K562 (cell line): ENCODE results near the gene CABP2. TPM values are rescaled to one million over a fixed set of nuclear protein-coding genes. Genes with fewer than 3 reads are reported as not detected.

Experiments used
- BCL6 ChIP-seq: fragments of 250-450 bp; sonication (Bioruptor Pico); IDR thresholded peaks from 2 replicates; pipeline ENCODE4 v1.4.0; 2020
- CEBPZ ChIP-seq: fragments of 150-350 bp; IDR thresholded peaks from 2 replicates; pipeline ENCODE4 v1.6.1; 2014; ENCODE audit warnings: low read depth, mild to moderate bottlenecking, low read length, borderline replicate concordance
- CGGBP1 ChIP-seq: fragments of 250-450 bp; sonication (Bioruptor Pico); IDR thresholded peaks from 2 replicates; pipeline ENCODE4 v1.9.0; 2021; ENCODE audit warnings: mild to moderate bottlenecking
- CHCHD3 ChIP-seq: fragments of 250-450 bp; sonication (Bioruptor Pico); IDR thresholded peaks from 2 replicates; pipeline ENCODE4 v2.1.2; 2022; ENCODE audit warnings: mild to moderate bottlenecking
- ELF2 ChIP-seq: fragments of 250-450 bp; sonication (Bioruptor Pico); IDR thresholded peaks from 2 replicates; pipeline ENCODE4 v1.5.0; 2021; ENCODE audit warnings: mild to moderate bottlenecking
- ETS1 ChIP-seq: conservative IDR thresholded peaks from 2 replicates; pipeline ENCODE4 v1.6.1; 2011; ENCODE audit warnings: low read depth, mild to moderate bottlenecking, low read length; ENCODE audit not compliant: control insufficient read depth
- GTF3C2 ChIP-seq: IDR thresholded peaks from 3 replicates; pipeline ENCODE4 v1.6.1; 2011; ENCODE audit warnings: borderline replicate concordance, mild to moderate bottlenecking, moderate library complexity; ENCODE audit not compliant: insufficient read length; ENCODE audit errors: extremely low read depth
- HLTF ChIP-seq: fragments of 450-650 bp; IDR thresholded peaks from 2 replicates; pipeline ENCODE4 v1.6.1; 2016
- NR2C1 ChIP-seq, 2 experiments: fragments of 450-650 bp; IDR thresholded peaks; 2 replicates each; pipeline ENCODE4 v1.6.1; 2017; ENCODE audit warnings: mild to moderate bottlenecking in 2 of 2, antibody characterized with exemption in 1 of 2, inconsistent platforms in 1 of 2, missing compliant biosample characterization in 1 of 2, missing genetic modification characterization in 1 of 2
- PML ChIP-seq: IDR thresholded peaks from 2 replicates; pipeline ENCODE4 v1.6.1; 2012; ENCODE audit warnings: low read length, inconsistent platforms
- RBM22 ChIP-seq: fragments of 200-400 bp; formaldehyde crosslinking; IDR thresholded peaks from 2 replicates; pipeline ENCODE4 v1.6.1; 2018; ENCODE audit warnings: low read length, low read depth; ENCODE audit not compliant: poor library complexity, severe bottlenecking
- SIN3B ChIP-seq: fragments of 450-650 bp; IDR thresholded peaks from 2 replicates; pipeline ENCODE4 v1.6.1; 2017; ENCODE audit warnings: low read depth, mild to moderate bottlenecking, moderate library complexity
- THRAP3 ChIP-seq: fragments of 450-650 bp; IDR thresholded peaks from 2 replicates; pipeline ENCODE4 v1.6.1; 2016; ENCODE audit warnings: mild to moderate bottlenecking, inconsistent platforms, borderline replicate concordance
- ZNF311 ChIP-seq: fragments of 250-450 bp; sonication (Bioruptor Pico); IDR thresholded peaks from 2 replicates; pipeline ENCODE4 v1.4.0; 2020; ENCODE audit warnings: mild to moderate bottlenecking, moderate library complexity
- polyA plus RNA-seq, 8 experiments: library from polyadenylated mRNA; depleted of rRNA in 4 of 8; stranded (reverse) in 5 of 8; unstranded in 3 of 8; fragments of >200 nt; fragmentation: Nextera tagmentation in 2 of 8; fragmentation: Illumina TruSeq in 1 of 8; extraction: Ambion mirVana in 2 of 8; extraction: Trizol in 1 of 8; gene quantifications; 2 replicates each; pipeline versions ENCODE4 v1.2.1 to v1.2.3, GENCODE V29; 2011 to 2014; ENCODE audit warnings: inconsistent platforms in 1 of 8, missing spikeins in 1 of 8
- total RNA-seq, 7 experiments: library from RNA; depleted of rRNA in 6 of 7; stranded (reverse); fragments of >200 nt in 6 of 7; fragmentation: Illumina TruSeq in 2 of 7; extraction: Trizol in 2 of 7; gene quantifications; 2 replicates each; pipeline versions ENCODE4 v1.2.1 to v1.2.3, GENCODE V29; 2011 to 2021; ENCODE audit warnings: low replicate concordance in 1 of 7
- TF ChIP-seq, protein P1 (sequence below): fragments of 250-450 bp; sonication (Bioruptor Pico); IDR thresholded peaks from 2 replicates; pipeline ENCODE4 v1.5.0; 2020; ENCODE audit warnings: mild to moderate bottlenecking, borderline replicate concordance

CABP2 gene
- total and polyA plus RNA-seq, 9 of the 15 experiments (the other 6 are each of a cell fraction or from before 2014, with no cell fraction given), result not detected

- TF ChIP-seq RBM22 (no peak), ZNF311 (CRISPR knock-in tag) (no peak), PML (0 out of 2 replicates have a peak, but pooled peaks have one; percentile 21), NR2C1 (IDR thresholded peaks at IDR 0.05) (no peak), NR2C1 (tag; IDR thresholded peaks at IDR 0.05) (peak; percentile 50; the same call in 1 of the 2 replicates), SIN3B (peak; percentile 94), HLTF (no peak), GTF3C2 (no peak), BCL6 (CRISPR knock-in tag) (no peak), CHCHD3 (CRISPR knock-in tag) (no peak), THRAP3 (no peak), CEBPZ (no peak), CGGBP1 (CRISPR knock-in tag) (no peak), ELF2 (CRISPR knock-in tag) (no peak; the same call in 1 of the 2 replicates), ETS1 (no peak)
- TF ChIP-seq, protein P1, sequence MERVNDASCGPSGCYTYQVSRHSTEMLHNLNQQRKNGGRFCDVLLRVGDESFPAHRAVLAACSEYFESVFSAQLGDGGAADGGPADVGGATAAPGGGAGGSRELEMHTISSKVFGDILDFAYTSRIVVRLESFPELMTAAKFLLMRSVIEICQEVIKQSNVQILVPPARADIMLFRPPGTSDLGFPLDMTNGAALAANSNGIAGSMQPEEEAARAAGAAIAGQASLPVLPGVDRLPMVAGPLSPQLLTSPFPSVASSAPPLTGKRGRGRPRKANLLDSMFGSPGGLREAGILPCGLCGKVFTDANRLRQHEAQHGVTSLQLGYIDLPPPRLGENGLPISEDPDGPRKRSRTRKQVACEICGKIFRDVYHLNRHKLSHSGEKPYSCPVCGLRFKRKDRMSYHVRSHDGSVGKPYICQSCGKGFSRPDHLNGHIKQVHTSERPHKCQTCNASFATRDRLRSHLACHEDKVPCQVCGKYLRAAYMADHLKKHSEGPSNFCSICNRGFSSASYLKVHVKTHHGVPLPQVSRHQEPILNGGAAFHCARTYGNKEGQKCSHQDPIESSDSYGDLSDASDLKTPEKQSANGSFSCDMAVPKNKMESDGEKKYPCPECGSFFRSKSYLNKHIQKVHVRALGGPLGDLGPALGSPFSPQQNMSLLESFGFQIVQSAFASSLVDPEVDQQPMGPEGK (CRISPR knock-in tag), result no peak
Measured at GRCh38 chr11:67482827-67483798, 40.1 kb downstream of the CABP2 start, which contains the start of gene AIP (continued).
